ENCODE measurements around the gene TNRC6C. TPM values are rescaled to one million over a fixed set of nuclear protein-coding genes. Genes with fewer than 3 reads are reported as not detected.

TNRC6C gene
- total RNA-seq, 1 donor from 2014 or later, result 15.5 TPM

GRCh38 chr17:78128551-78129350 lies 170.2 kb downstream of the TNRC6C start, which contains the start of gene TMC6:
TSS of gene TMC6 (minus strand) at chr17:78128755. CDS start at chr17:78126832, 1,923 bp downstream.
- DNase-seq (ENCODE audit: low spot score), result peak; percentile 56
- peaks cover 44% of the 10 kb centered on the region for H3K4me1 Mint-ChIP-seq (ENCODE audit: low read depth)
- no peaks in the 10 kb centered on the region for H3K27me3 Mint-ChIP-seq (ENCODE audit: insufficient read depth)
- H3K4me3 Mint-ChIP-seq, result peak within 1 kb of the TSS; percentile 98
- H3K27ac Mint-ChIP-seq, result peak within 1 kb of the TSS; percentile 99
- H3K36me3 Mint-ChIP-seq (ENCODE audit: low read depth), result peaks cover 21% of the 10 kb centered on the region
- intact Hi-C loops (cut with micrococcal nuclease), result loop anchor here (1.0 to 2.0 kb wide), 4 partner anchors 7 to 1392 kb away; partner anchors contain the start of genes AFMID, SRSF2, SYNGR2 and TK1
- no peaks in the 10 kb centered on the region for H3K9me3 Mint-ChIP-seq

- intact Hi-C loops (cut with micrococcal nuclease), result loop anchor here (1.0 to 5.0 kb wide), 10 partner anchors 8 to 1402 kb away; partner anchors contain the start of genes AFMID, JMJD6, METTL23 and SRSF2
- no peak for DNase-seq (ENCODE audit: low spot score)
- Mint-ChIP-seq H3K36me3 (ENCODE audit: low read depth) (peaks cover 26% of the 10 kb centered on the region), H3K4me1 (ENCODE audit: low read depth) (peaks cover 49% of the 10 kb centered on the region), H3K9me3 (no peaks in the 10 kb centered on the region), H3K27me3 (ENCODE audit: insufficient read depth) (no peaks in the 10 kb centered on the region), H3K27ac (peak overlapping the region; percentile 99), H3K4me3 (peak overlapping the region; percentile 98)
Measured at GRCh38 chr17:78129351-78130089, 171.0 kb downstream of the TNRC6C start.

GRCh38 chr17:78130090-78130436 lies 171.6 kb downstream of the TNRC6C start:
- peak overlapping the region; percentile 99 for H3K27ac Mint-ChIP-seq
- H3K9me3 Mint-ChIP-seq, result no peaks in the 10 kb centered on the region
- intact Hi-C loops (cut with micrococcal nuclease), result loop anchor here (1.0 to 5.0 kb wide), 7 partner anchors 10 to 1403 kb away; partner anchors contain the start of genes JMJD6, METTL23 and TNRC6C
- no peaks in the 10 kb centered on the region for H3K27me3 Mint-ChIP-seq (ENCODE audit: insufficient read depth)
- peak overlapping the region; percentile 98 for H3K4me3 Mint-ChIP-seq
- H3K4me1 Mint-ChIP-seq (ENCODE audit: low read depth), result peaks cover 54% of the 10 kb centered on the region
- no peak for DNase-seq (ENCODE audit: low spot score)
- peaks cover 30% of the 10 kb centered on the region for H3K36me3 Mint-ChIP-seq (ENCODE audit: low read depth)

GRCh38 chr17:78130437-78131101 lies 172.1 kb downstream of the TNRC6C start, which contains the start of gene TMC8:
TSS of gene TMC8 (plus strand) at chr17:78130771. CDS start at chr17:78131589, 818 bp downstream.
- Mint-ChIP-seq H3K27me3 (ENCODE audit: insufficient read depth) (no peaks in the 10 kb centered on the region), H3K4me1 (ENCODE audit: low read depth) (peaks cover 57% of the 10 kb centered on the region), H3K36me3 (ENCODE audit: low read depth) (peaks cover 32% of the 10 kb centered on the region), H3K4me3 (peak within 1 kb of the TSS; percentile 98), H3K27ac (peak within 1 kb of the TSS; percentile 99), H3K9me3 (no peaks in the 10 kb centered on the region)
- intact Hi-C loops (cut with micrococcal nuclease), result loop anchor here (1.0 to 5.0 kb wide), 7 partner anchors 10 to 1403 kb away; partner anchors contain the start of genes JMJD6, METTL23 and TNRC6C
- peak; percentile 79 for DNase-seq (ENCODE audit: low spot score)

GRCh38 chr17:78131172-78132083 lies 172.9 kb downstream of the TNRC6C start:
- Mint-ChIP-seq H3K9me3 (no peaks in the 10 kb centered on the region), H3K27me3 (ENCODE audit: insufficient read depth) (no peaks in the 10 kb centered on the region), H3K27ac (peak overlapping the region; percentile 99), H3K4me1 (ENCODE audit: low read depth) (peaks cover 62% of the 10 kb centered on the region), H3K36me3 (ENCODE audit: low read depth) (peaks cover 37% of the 10 kb centered on the region), H3K4me3 (peak overlapping the region; percentile 98)
- intact Hi-C loops (cut with micrococcal nuclease), result loop anchor here (2.0 to 5.0 kb wide), 6 partner anchors 111 to 1404 kb away; partner anchors contain the start of genes JMJD6, METTL23 and TNRC6C
- DNase-seq (ENCODE audit: low spot score), result peak; percentile 48

- intact Hi-C loops (cut with micrococcal nuclease), result loop anchor here (2.0 to 5.0 kb wide), 6 partner anchors 111 to 1405 kb away; partner anchors contain the start of genes JMJD6, METTL23 and TNRC6C
- peak; percentile 65 for DNase-seq (ENCODE audit: low spot score)
- H3K4me1 Mint-ChIP-seq (ENCODE audit: low read depth), result peaks cover 65% of the 10 kb centered on the region
- peak overlapping the region; percentile 83 for H3K27ac Mint-ChIP-seq
- H3K9me3 Mint-ChIP-seq, result no peaks in the 10 kb centered on the region
- peak overlapping the region; percentile 86 for H3K4me3 Mint-ChIP-seq
- no peaks in the 10 kb centered on the region for H3K27me3 Mint-ChIP-seq (ENCODE audit: insufficient read depth)
- peaks cover 39% of the 10 kb centered on the region for H3K36me3 Mint-ChIP-seq (ENCODE audit: low read depth)
Measured at GRCh38 chr17:78132084-78132676, 173.7 kb downstream of the TNRC6C start.

- DNase-seq (ENCODE audit: low spot score), result no peak
- Mint-ChIP-seq H3K27me3 (ENCODE audit: insufficient read depth) (no peaks in the 10 kb centered on the region), H3K4me1 (ENCODE audit: low read depth) (peaks cover 68% of the 10 kb centered on the region), H3K9me3 (no peaks in the 10 kb centered on the region), H3K27ac (peak overlapping the region; percentile 83), H3K36me3 (ENCODE audit: low read depth) (peaks cover 40% of the 10 kb centered on the region), H3K4me3 (peak overlapping the region; percentile 86)
- intact Hi-C loops (cut with micrococcal nuclease), result loop anchor here (2.0 to 5.0 kb wide), 6 partner anchors 112 to 1405 kb away; partner anchors contain the start of genes JMJD6, METTL23 and TNRC6C
Measured at GRCh38 chr17:78132767-78133178, 174.3 kb downstream of the TNRC6C start.

- DNase-seq (ENCODE audit: low spot score), result no peak
Measured at GRCh38 chr17:78133179-78133951, 174.9 kb downstream of the TNRC6C start.

GRCh38 chr17:78133971-78134898 lies 175.7 kb downstream of the TNRC6C start:
- no peaks in the 10 kb centered on the region for H3K27me3 Mint-ChIP-seq (ENCODE audit: insufficient read depth)
- H3K27ac Mint-ChIP-seq, result peak overlapping the region; percentile 85
- H3K4me3 Mint-ChIP-seq, result peak overlapping the region; percentile 86
- intact Hi-C loops (cut with micrococcal nuclease), result loop anchor here (1.0 to 5.0 kb wide), 8 partner anchors 22 to 1407 kb away; partner anchors contain the start of genes JMJD6, METTL23 and TNRC6C
- peaks cover 69% of the 10 kb centered on the region for H3K4me1 Mint-ChIP-seq (ENCODE audit: low read depth)
- H3K9me3 Mint-ChIP-seq, result no peaks in the 10 kb centered on the region
- DNase-seq (ENCODE audit: low spot score), result peak; percentile 70
- H3K36me3 Mint-ChIP-seq (ENCODE audit: low read depth), result peaks cover 44% of the 10 kb centered on the region

More at GRCh38 chr17:78133179-78133951, 174.9 kb downstream of the TNRC6C start:
- intact Hi-C loops (cut with micrococcal nuclease), result loop anchor here (2.0 to 5.0 kb wide), 6 partner anchors 113 to 1406 kb away; partner anchors contain the start of genes JMJD6, METTL23 and TNRC6C
- peak overlapping the region; percentile 85 for H3K27ac Mint-ChIP-seq
- H3K4me1 Mint-ChIP-seq (ENCODE audit: low read depth), result peaks cover 70% of the 10 kb centered on the region
- H3K27me3 Mint-ChIP-seq (ENCODE audit: insufficient read depth), result no peaks in the 10 kb centered on the region
- no peaks in the 10 kb centered on the region for H3K9me3 Mint-ChIP-seq
- H3K36me3 Mint-ChIP-seq (ENCODE audit: low read depth), result peaks cover 40% of the 10 kb centered on the region
- H3K4me3 Mint-ChIP-seq, result peak overlapping the region; percentile 86

Data from activated T-helper 1 cell treated with anti-CD3 and anti-CD28 coated beads, Interleukin-12 subunit alpha, Interleukin-12 subunit beta, Interleukin-2, Interleukin-4 antibody, amounts not matched to agents 30 ng/mL and 10 ng/mL and 1 ng/mL, durations not matched to agents 14 hours and 24 hours and 36 hours (primary cell).